Loucy (cell line): ENCODE data around the gene KCNK13.

ENCODE experiments used
- H2AFZ ChIP-seq: fragments of 200-600 bp; sonication (generic); 2 replicates; pipeline ENCODE4 v1.6.0; 2016; ENCODE audit warnings: antibody characterized with exemption, mild to moderate bottlenecking, low read length, moderate library complexity
- H3F3A ChIP-seq: fragments of 200-600 bp; 2 replicates; pipeline ENCODE4 v1.6.0; 2016; ENCODE audit warnings: antibody characterized with exemption, low read depth, mild to moderate bottlenecking
- H3K27me3 ChIP-seq: fragments of 200-600 bp; sonication (generic); 2 replicates; pipeline ENCODE4 v1.6.1; 2014; ENCODE audit warnings: low read length, mild to moderate bottlenecking; ENCODE audit not compliant: insufficient read depth, poor library complexity, severe bottlenecking
- H3K36me3 ChIP-seq: fragments of 200-600 bp; sonication (generic); 2 replicates; pipeline ENCODE4 v1.6.1; 2016; ENCODE audit warnings: low read length; ENCODE audit not compliant: insufficient read depth
- H3K4me1 ChIP-seq: fragments of 200-600 bp; sonication (generic); 2 replicates; pipeline ENCODE4 v1.5.1; 2014; ENCODE audit warnings: low read length, mild to moderate bottlenecking; ENCODE audit not compliant: insufficient read depth, poor library complexity, severe bottlenecking
- H3K4me2 ChIP-seq: fragments of 200-600 bp; sonication (generic); 2 replicates; pipeline ENCODE4 v1.6.0; 2014; ENCODE audit warnings: antibody characterized with exemption, low read length, low read depth, mild to moderate bottlenecking; ENCODE audit not compliant: poor library complexity, severe bottlenecking
- H3K4me3 ChIP-seq: fragments of 200-600 bp; sonication (generic); 2 replicates; pipeline ENCODE4 v1.5.1; 2014; ENCODE audit warnings: low read length, mild to moderate bottlenecking, mixed read lengths; ENCODE audit not compliant: poor library complexity, severe bottlenecking
- H3K79me2 ChIP-seq: fragments of 200-600 bp; sonication (generic); 2 replicates; pipeline ENCODE4 v1.6.1; 2014; ENCODE audit warnings: low read length; ENCODE audit not compliant: insufficient read depth
- H3K9ac ChIP-seq: fragments of 200-600 bp; sonication (generic); 2 replicates; pipeline ENCODE4 v1.6.0; 2014; ENCODE audit warnings: mild to moderate bottlenecking, low read depth, low read length, moderate library complexity; ENCODE audit not compliant: poor library complexity, severe bottlenecking
- H3K9me2 ChIP-seq: fragments of 200-600 bp; sonication (generic); replicated peaks from 2 replicates; pipeline ENCODE4 v1.6.1; 2016; ENCODE audit warnings: low read depth, low read length, mixed read lengths
- H3K9me3 ChIP-seq: fragments of 200-600 bp; sonication (generic); 2 replicates; pipeline ENCODE4 v1.6.1; 2014; ENCODE audit warnings: mild to moderate bottlenecking, antibody characterized with exemption, low read length, low read depth; ENCODE audit not compliant: insufficient read depth
- H4K20me1 ChIP-seq: fragments of 200-600 bp; sonication (generic); 2 replicates; pipeline ENCODE4 v1.6.0; 2014; ENCODE audit warnings: antibody characterized with exemption, low read length, mild to moderate bottlenecking; ENCODE audit not compliant: insufficient read depth, poor library complexity, severe bottlenecking
- CTCF ChIP-seq: fragments of 200-600 bp; sonication (generic); conservative IDR thresholded peaks from 2 replicates; pipeline ENCODE4 v1.5.1; 2014; ENCODE audit warnings: mild to moderate bottlenecking, antibody characterized with exemption, low read length
- EZH2phosphoT487 ChIP-seq: fragments of 200-600 bp; IDR thresholded peaks from 2 replicates; pipeline ENCODE4 v1.6.1; 2018; ENCODE audit warnings: antibody characterized with exemption, mild to moderate bottlenecking, moderate library complexity, borderline replicate concordance

The KCNK13 gene

GRCh38 chr14:90060312-90060964 is 1.4 kb upstream of the KCNK13 start:
- H4K20me1 ChIP-seq = no peaks in the 10 kb centered on the region
- H3K9ac ChIP-seq = no peak overlapping the region
- H3K9me3 ChIP-seq = no peaks in the 10 kb centered on the region
- no peak for TF ChIP-seq CTCF
- TF ChIP-seq EZH2phosphoT487 = no peak
- no peaks in the 10 kb centered on the region for H3K9me2 ChIP-seq
- no peak overlapping the region for H3K4me2 ChIP-seq
- H3K4me3 ChIP-seq = no peak overlapping the region
- H3F3A ChIP-seq = no peaks in the 10 kb centered on the region
- H3K36me3 ChIP-seq = no peaks in the 10 kb centered on the region
- no peaks in the 10 kb centered on the region for H3K4me1 ChIP-seq
- no peaks in the 10 kb centered on the region for H3K27me3 ChIP-seq
- H3K79me2 ChIP-seq = no peaks in the 10 kb centered on the region
- no peak overlapping the region for H2AFZ ChIP-seq

GRCh38 chr14:90060965-90061684 is 669 bp upstream of the KCNK13 start:
- TF ChIP-seq CTCF = no peak
- TF ChIP-seq EZH2phosphoT487 = no peak

GRCh38 chr14:90062127-90062794 is 467 bp downstream of the KCNK13 start:
- Histone ChIP-seq H3K27me3 (no peaks in the 10 kb centered on the region), H3K9me3 (no peaks in the 10 kb centered on the region), H3K79me2 (no peaks in the 10 kb centered on the region), H3K4me2 (no peak overlapping the region), H3F3A (no peaks in the 10 kb centered on the region), H3K4me1 (no peaks in the 10 kb centered on the region), H3K9ac (no peak overlapping the region), H3K9me2 (no peaks in the 10 kb centered on the region), H2AFZ (no peak overlapping the region), H3K36me3 (no peaks in the 10 kb centered on the region), H3K4me3 (no peak overlapping the region), H4K20me1 (no peaks in the 10 kb centered on the region)
- TF ChIP-seq EZH2phosphoT487 (no peak), CTCF (no peak)

More at GRCh38 chr14:90060965-90061684, 669 bp upstream of the KCNK13 start:
- Histone ChIP-seq H3K4me2 (no peak overlapping the region), H3K4me3 (no peak overlapping the region), H3K79me2 (no peaks in the 10 kb centered on the region), H3K27me3 (no peaks in the 10 kb centered on the region), H3F3A (no peaks in the 10 kb centered on the region), H3K9me3 (no peaks in the 10 kb centered on the region), H3K36me3 (no peaks in the 10 kb centered on the region), H3K9me2 (no peaks in the 10 kb centered on the region), H4K20me1 (no peaks in the 10 kb centered on the region), H3K4me1 (no peaks in the 10 kb centered on the region), H3K9ac (no peak overlapping the region), H2AFZ (no peak overlapping the region)
